Measurements from ENCODE around the gene DDIT3. TPM values are rescaled to one million over a fixed set of nuclear protein-coding genes. Genes with fewer than 3 reads are reported as not detected.

Gene DDIT3
- total RNA-seq, 1 experiment from 2014 or later = 84.7 TPM

DNA sequence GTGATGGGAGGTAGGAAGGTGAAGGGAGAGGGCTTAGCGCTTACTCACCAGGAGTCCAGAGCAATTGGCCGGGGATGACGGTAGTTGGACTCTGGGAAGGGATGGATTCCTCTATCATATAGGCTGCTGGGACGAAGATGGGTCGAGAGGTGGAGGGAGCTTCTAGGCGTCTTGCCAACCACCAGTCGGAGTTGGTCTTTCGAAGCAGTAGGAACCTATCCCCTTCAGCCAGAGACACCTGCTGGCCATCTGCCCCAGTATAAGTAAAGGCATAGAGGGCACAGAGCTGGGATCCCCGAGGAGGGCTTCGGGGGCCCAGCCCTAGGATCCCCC is 41.3 kb downstream of the DDIT3 start:
- Histone ChIP-seq H3K36me3 (ENCODE audit: control insufficient read depth in 1 of 2, insufficient read depth in 2 of 2, low read length in 2 of 2) (no peaks in the 10 kb centered on the region), H2AFZ (ENCODE audit: low read depth, low read length, poor library complexity, severe bottlenecking) (no peak overlapping the region), H3K4me3 (replicated peaks in 1 of 2; ENCODE audit: low read depth in 1 of 2, low read length in 2 of 2) (no peak overlapping the region), H3K4me1 (ENCODE audit: control insufficient read depth in 1 of 2, insufficient read depth in 2 of 2, low read length in 2 of 2) (peaks cover 0 to 16% of the 10 kb centered on the region in 2 experiments; a peak in 2 of 4 replicates), H3K27me3 (ENCODE audit: insufficient read depth, low read length) (peaks cover 13% of the 10 kb centered on the region), H4K20me1 (ENCODE audit: insufficient read depth) (no peaks in the 10 kb centered on the region), H3K9ac (ENCODE audit: low read length) (no peak overlapping the region), H3K9me3 (ENCODE audit: control insufficient read depth in 1 of 2, insufficient read depth in 1 of 2, low read depth in 1 of 2, low read length in 2 of 2) (no peaks in the 10 kb centered on the region), H3K9me2 (ENCODE audit: insufficient read depth) (no peaks in the 10 kb centered on the region), H3K4me2 (ENCODE audit: low read length) (no peak overlapping the region), H3K79me2 (ENCODE audit: insufficient read depth, low read length) (no peaks in the 10 kb centered on the region), H3K27ac (ENCODE audit: low read depth, low read length) (no peak overlapping the region)
- POLR2A ChIA-PET = no interaction called here
- ATAC-seq (no peak), DNase-seq (ENCODE audit: low read depth, low spot score) (no peak)
- no TSS peak for BruUV-seq (replicated peaks)
- RAD21 ChIA-PET (ENCODE audit: low non-redundant PET in 1 of 2, low total read pairs in 2 of 2, uncharacterized antibody in 2 of 2, unreplicated experiment in 2 of 2) = no interaction called here
- intact Hi-C loops (cut with micrococcal nuclease) = no loop called here
- TF ChIP-seq, protein P1, sequence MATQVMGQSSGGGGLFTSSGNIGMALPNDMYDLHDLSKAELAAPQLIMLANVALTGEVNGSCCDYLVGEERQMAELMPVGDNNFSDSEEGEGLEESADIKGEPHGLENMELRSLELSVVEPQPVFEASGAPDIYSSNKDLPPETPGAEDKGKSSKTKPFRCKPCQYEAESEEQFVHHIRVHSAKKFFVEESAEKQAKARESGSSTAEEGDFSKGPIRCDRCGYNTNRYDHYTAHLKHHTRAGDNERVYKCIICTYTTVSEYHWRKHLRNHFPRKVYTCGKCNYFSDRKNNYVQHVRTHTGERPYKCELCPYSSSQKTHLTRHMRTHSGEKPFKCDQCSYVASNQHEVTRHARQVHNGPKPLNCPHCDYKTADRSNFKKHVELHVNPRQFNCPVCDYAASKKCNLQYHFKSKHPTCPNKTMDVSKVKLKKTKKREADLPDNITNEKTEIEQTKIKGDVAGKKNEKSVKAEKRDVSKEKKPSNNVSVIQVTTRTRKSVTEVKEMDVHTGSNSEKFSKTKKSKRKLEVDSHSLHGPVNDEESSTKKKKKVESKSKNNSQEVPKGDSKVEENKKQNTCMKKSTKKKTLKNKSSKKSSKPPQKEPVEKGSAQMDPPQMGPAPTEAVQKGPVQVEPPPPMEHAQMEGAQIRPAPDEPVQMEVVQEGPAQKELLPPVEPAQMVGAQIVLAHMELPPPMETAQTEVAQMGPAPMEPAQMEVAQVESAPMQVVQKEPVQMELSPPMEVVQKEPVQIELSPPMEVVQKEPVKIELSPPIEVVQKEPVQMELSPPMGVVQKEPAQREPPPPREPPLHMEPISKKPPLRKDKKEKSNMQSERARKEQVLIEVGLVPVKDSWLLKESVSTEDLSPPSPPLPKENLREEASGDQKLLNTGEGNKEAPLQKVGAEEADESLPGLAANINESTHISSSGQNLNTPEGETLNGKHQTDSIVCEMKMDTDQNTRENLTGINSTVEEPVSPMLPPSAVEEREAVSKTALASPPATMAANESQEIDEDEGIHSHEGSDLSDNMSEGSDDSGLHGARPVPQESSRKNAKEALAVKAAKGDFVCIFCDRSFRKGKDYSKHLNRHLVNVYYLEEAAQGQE (IDR thresholded peaks at IDR 0.05; ENCODE audit: low read depth) = no peak
- no peak for TF ChIP-seq POLR2A (IDR thresholded peaks at IDR 0.05; ENCODE audit: borderline replicate concordance, extremely low read depth, insufficient read depth, insufficient read length)
- no peak for TF ChIP-seq YY1 (IDR thresholded peaks at IDR 0.05; ENCODE audit: extremely low read depth, insufficient replicate concordance, low read depth, low read length)
- TF ChIP-seq POLR2AphosphoS5 (IDR thresholded peaks at IDR 0.05; ENCODE audit: low read depth, low read length) = no peak
- TF ChIP-seq ZBTB33 (IDR thresholded peaks at IDR 0.05; ENCODE audit: extremely low read depth, insufficient replicate concordance, low read length) = no peak
- no peak for TF ChIP-seq CBX3 (IDR thresholded peaks at IDR 0.05; ENCODE audit: low read depth)
- no peak for TF ChIP-seq CEBPB (IDR thresholded peaks at IDR 0.05; ENCODE audit: low read depth)
- TF ChIP-seq ZNF274 (IDR thresholded peaks at IDR 0.05; ENCODE audit: low read depth, low read length) = no peak
- TF ChIP-seq FOSL1 (IDR thresholded peaks at IDR 0.05; ENCODE audit: low read depth) = no peak
- no peak for TF ChIP-seq CTCF (IDR thresholded peaks at IDR 0.05 in 2 of 3, conservative IDR thresholded peaks at IDR 0.05 in 1 of 3; ENCODE audit: borderline replicate concordance in 1 of 3, insufficient read depth in 1 of 3, low read depth in 2 of 3, low read length in 2 of 3)
- no peak for TF ChIP-seq TCF7L2 (IDR thresholded peaks at IDR 0.05; ENCODE audit: borderline replicate concordance, extremely low read depth, insufficient read depth, insufficient read length)
- no peak for TF ChIP-seq SIN3A (IDR thresholded peaks at IDR 0.05; ENCODE audit: low read depth)
- CTCF ChIA-PET = no interaction called here

Data from HCT116 (cell line).